H9 (cell line): Measurements from ENCODE around the gene BCL2L1. TPM values are rescaled to one million over a fixed set of nuclear protein-coding genes. Genes with fewer than 3 reads are reported as not detected.

Experiments used
- DNase-seq: peaks from one replicate; pipeline ENCODE4 v3.0.0-alpha.2; 2017
- H2AFZ ChIP-seq: one replicate; pipeline ENCODE4 v1.6.1; 2013; ENCODE audit warnings: mild to moderate bottlenecking, low read length, control low read depth, moderate library complexity
- H2AK5ac ChIP-seq: 2 replicates; pipeline ENCODE4 v1.6.1; 2013; ENCODE audit warnings: low read length, control low read depth, mixed read lengths; ENCODE audit not compliant: insufficient read length
- H2BK120ac ChIP-seq: one replicate; pipeline ENCODE4 v1.6.1; 2013; ENCODE audit warnings: low read depth, mild to moderate bottlenecking, low read length, control low read depth, inconsistent platforms; ENCODE audit not compliant: poor library complexity, severe bottlenecking
- H2BK12ac ChIP-seq: 2 replicates; pipeline ENCODE4 v1.6.1; 2013; ENCODE audit warnings: low read length, control low read depth, mixed read lengths, low read depth; ENCODE audit not compliant: insufficient read length
- H2BK15ac ChIP-seq: 2 replicates; pipeline ENCODE4 v1.6.1; 2013; ENCODE audit warnings: low read depth, low read length, control low read depth
- H2BK20ac ChIP-seq: one replicate; pipeline ENCODE4 v1.6.1; 2013; ENCODE audit warnings: low read depth, mild to moderate bottlenecking, low read length, control low read depth, inconsistent platforms; ENCODE audit not compliant: poor library complexity, severe bottlenecking
- H2BK5ac ChIP-seq: 2 replicates; pipeline ENCODE4 v1.6.1; 2013; ENCODE audit warnings: low read length, control low read depth, mixed read lengths; ENCODE audit not compliant: insufficient read length
- H3K14ac ChIP-seq: 2 replicates; pipeline ENCODE4 v1.6.1; 2013; ENCODE audit warnings: low read length, control low read depth; ENCODE audit not compliant: insufficient read depth
- H3K18ac ChIP-seq: 2 replicates; pipeline ENCODE4 v1.6.1; 2013; ENCODE audit warnings: low read depth, mild to moderate bottlenecking, mixed read lengths, low read length, control low read depth; ENCODE audit not compliant: insufficient read length
- H3K23ac ChIP-seq: 2 replicates; pipeline ENCODE4 v1.6.1; 2013; ENCODE audit warnings: low read length, control low read depth, mixed read lengths, low read depth; ENCODE audit not compliant: insufficient read length
- H3K23me2 ChIP-seq: 2 replicates; pipeline ENCODE4 v1.6.1; 2013; ENCODE audit warnings: low read depth, mild to moderate bottlenecking, mixed read lengths, low read length, control low read depth; ENCODE audit not compliant: insufficient read length, poor library complexity, severe bottlenecking
- H3K27ac ChIP-seq: 2 replicates; pipeline ENCODE4 v1.5.1; 2013; ENCODE audit warnings: low read length, control low read depth, mixed read lengths, low read depth; ENCODE audit not compliant: insufficient read length
- H3K27me3 ChIP-seq: 2 replicates; pipeline ENCODE4 v1.6.1; 2013; ENCODE audit warnings: low read length, control low read depth, inconsistent platforms; ENCODE audit not compliant: insufficient read depth
- H3K4ac ChIP-seq: 2 replicates; pipeline ENCODE4 v1.6.1; 2013; ENCODE audit warnings: low read depth, mild to moderate bottlenecking, control low read depth, inconsistent platforms, low read length, moderate library complexity
- H3K4me1 ChIP-seq: 2 replicates; pipeline ENCODE4 v1.6.1; 2013; ENCODE audit warnings: low read length, control low read depth, inconsistent platforms; ENCODE audit not compliant: insufficient read depth
- H3K4me2 ChIP-seq: 2 replicates; pipeline ENCODE4 v1.6.1; 2013; ENCODE audit warnings: low read length, control low read depth, mixed read lengths; ENCODE audit not compliant: insufficient read length, insufficient read depth
- H3K56ac ChIP-seq: 2 replicates; pipeline ENCODE4 v1.6.1; 2013; ENCODE audit warnings: low read depth, mild to moderate bottlenecking, mixed read lengths, low read length, control low read depth; ENCODE audit not compliant: insufficient read length
- H3K79me1 ChIP-seq: 2 replicates; pipeline ENCODE4 v1.6.1; 2013; ENCODE audit warnings: low read depth, mild to moderate bottlenecking, moderate library complexity, low read length, control low read depth, inconsistent platforms; ENCODE audit not compliant: insufficient read depth, poor library complexity, severe bottlenecking
- H3K79me2 ChIP-seq: 2 replicates; pipeline ENCODE4 v1.6.1; 2013; ENCODE audit warnings: low read length, control low read depth, inconsistent platforms; ENCODE audit not compliant: insufficient read depth
- H3K9ac ChIP-seq: 2 replicates; pipeline ENCODE4 v1.6.1; 2013; ENCODE audit warnings: low read length, control low read depth, mixed read lengths; ENCODE audit not compliant: insufficient read length; ENCODE audit errors: extremely low read depth
- H3K9me3 ChIP-seq: one replicate; pipeline ENCODE4 v1.6.1; 2013; ENCODE audit warnings: low read depth, low read length, inconsistent platforms; ENCODE audit not compliant: control insufficient read depth
- H3T11ph ChIP-seq: one replicate; pipeline ENCODE4 v1.6.1; 2013; ENCODE audit warnings: mild to moderate bottlenecking, low read length, control low read depth, inconsistent platforms
- H4K20me1 ChIP-seq: one replicate; pipeline ENCODE4 v1.6.1; 2013; ENCODE audit not compliant: control insufficient read depth, insufficient read length, insufficient read depth
- H4K5ac ChIP-seq: 2 replicates; pipeline ENCODE4 v1.6.1; 2013; ENCODE audit warnings: low read depth, mild to moderate bottlenecking, mixed read lengths, low read length, control low read depth; ENCODE audit not compliant: insufficient read length
- H4K8ac ChIP-seq: replicated peaks from 2 replicates; pipeline ENCODE4 v1.6.1; 2013; ENCODE audit warnings: low read length, control low read depth, mixed read lengths, low read depth; ENCODE audit not compliant: insufficient read length
- H4K91ac ChIP-seq: 2 replicates; pipeline ENCODE4 v1.6.1; 2013; ENCODE audit warnings: low read depth, mild to moderate bottlenecking, moderate library complexity, mixed read lengths, low read length, control low read depth; ENCODE audit not compliant: insufficient read length
- H3K27ac Mint-ChIP-seq, 3 experiments: 2 replicates in 2 of 3; 3 replicates in 1 of 3; pipeline ENCODE4 v1.8.0; 2020 to 2021; ENCODE audit warnings: mixed read lengths in 3 of 3, mild to moderate bottlenecking in 1 of 3, moderate library complexity in 1 of 3
- H3K27me3 Mint-ChIP-seq: 2 replicates; pipeline ENCODE4 v1.8.0; 2021; ENCODE audit warnings: low read depth, mild to moderate bottlenecking, moderate library complexity, mixed read lengths
- H3K36me3 Mint-ChIP-seq, 3 experiments: 2 replicates in 2 of 3; 3 replicates in 1 of 3; pipeline ENCODE4 v1.8.0; 2020 to 2021; ENCODE audit warnings: low read depth in 3 of 3, mixed read lengths in 3 of 3; ENCODE audit not compliant: insufficient read depth in 1 of 3
- H3K4me1 Mint-ChIP-seq, 2 experiments: 2 replicates each; pipeline ENCODE4 v1.8.0; 2020; ENCODE audit warnings: mixed read lengths in 2 of 2
- H3K4me3 Mint-ChIP-seq, 2 experiments: 2 replicates in 1 of 2; 3 replicates in 1 of 2; pipeline ENCODE4 v1.8.0; 2020 to 2021; ENCODE audit warnings: mild to moderate bottlenecking in 2 of 2, mixed read lengths in 2 of 2, moderate library complexity in 1 of 2
- H3K9me3 Mint-ChIP-seq, 2 experiments: 2 replicates in 1 of 2; 3 replicates in 1 of 2; pipeline ENCODE4 v1.8.0; 2020; ENCODE audit warnings: mild to moderate bottlenecking in 2 of 2, mixed read lengths in 2 of 2, moderate library complexity in 1 of 2
- WGBS: extraction: QIAGEN DNeasy Blood & Tissue Kit; methylation state at CpG from one replicate; pipeline ENCODE4 v1.1.7; 2013; ENCODE audit warnings: missing lambda C conversion rate, low lambda C conversion rate, mixed read lengths; ENCODE audit not compliant: insufficient read length; ENCODE audit errors: extremely low coverage; 5-methylcytosine and 5-hydroxymethylcytosine counted together
- total RNA-seq: library from RNA; stranded (reverse); gene quantifications from 2 replicates; pipeline ENCODE4 v1.2.1, GENCODE V29; 2021
- TF ChIP-seq, protein P1 (sequence below): fragments of 200-600 bp; sonication (generic); conservative IDR thresholded peaks from 3 replicates; pipeline ENCODE4 v1.8.0; 2021; ENCODE audit warnings: antibody characterized with exemption, mild to moderate bottlenecking

BCL2L1 gene
- total RNA-seq, 1 experiment from 2014 or later: 105 TPM

DNA sequence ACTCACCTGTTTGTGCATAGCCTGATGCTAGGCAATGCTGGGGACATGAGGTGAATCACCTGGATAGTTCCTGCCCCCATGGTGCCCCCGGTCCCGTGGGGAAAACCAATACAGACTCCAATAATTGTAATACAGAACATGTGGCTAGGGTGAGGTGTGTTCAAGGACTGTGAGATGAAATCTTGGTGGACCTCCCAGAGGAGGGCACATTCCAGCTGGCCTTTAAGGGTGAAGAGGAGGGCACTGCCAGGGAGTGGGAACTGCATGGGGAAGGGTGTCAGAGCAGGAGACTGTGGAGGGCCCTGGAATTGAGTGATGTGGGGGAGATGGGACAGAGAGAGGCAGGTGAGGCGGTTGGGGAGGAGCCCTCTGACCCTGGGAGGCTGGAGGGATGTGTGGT, 82.4 kb downstream of the BCL2L1 start:
- Histone ChIP-seq H3K18ac (no peak overlapping the region), H4K91ac (no peak overlapping the region), H4K20me1 (no peaks in the 10 kb centered on the region), H3K9me3 (no peaks in the 10 kb centered on the region), H3K79me2 (no peaks in the 10 kb centered on the region), H3K4me1 (no peaks in the 10 kb centered on the region), H3K4ac (no peak overlapping the region), H2BK20ac (no peak overlapping the region), H2BK15ac (no peak overlapping the region), H3K27ac (no peak overlapping the region), H2BK120ac (no peak overlapping the region), H3K79me1 (no peaks in the 10 kb centered on the region), H3K27me3 (no peaks in the 10 kb centered on the region), H3T11ph (no peak overlapping the region), H4K8ac (no peak overlapping the region), H2AK5ac (no peak overlapping the region), H3K23ac (no peak overlapping the region), H3K23me2 (no peaks in the 10 kb centered on the region), H4K5ac (no peak overlapping the region), H2BK12ac (no peak overlapping the region), H3K9ac (no peak overlapping the region), H3K4me2 (no peak overlapping the region), H2AFZ (no peak overlapping the region), H2BK5ac (no peak overlapping the region), H3K56ac (no peak overlapping the region), H3K14ac (no peak overlapping the region)
- no peak for DNase-seq
- Mint-ChIP-seq H3K27ac (no peak overlapping the region), H3K27me3 (peaks cover 8% of the 10 kb centered on the region), H3K4me1 (peaks cover 9 to 16% of the 10 kb centered on the region in 2 experiments), H3K4me3 (no peak overlapping the region), H3K9me3 (no peaks in the 10 kb centered on the region), H3K36me3 (no peaks in the 10 kb centered on the region)
- TF ChIP-seq, protein P1, sequence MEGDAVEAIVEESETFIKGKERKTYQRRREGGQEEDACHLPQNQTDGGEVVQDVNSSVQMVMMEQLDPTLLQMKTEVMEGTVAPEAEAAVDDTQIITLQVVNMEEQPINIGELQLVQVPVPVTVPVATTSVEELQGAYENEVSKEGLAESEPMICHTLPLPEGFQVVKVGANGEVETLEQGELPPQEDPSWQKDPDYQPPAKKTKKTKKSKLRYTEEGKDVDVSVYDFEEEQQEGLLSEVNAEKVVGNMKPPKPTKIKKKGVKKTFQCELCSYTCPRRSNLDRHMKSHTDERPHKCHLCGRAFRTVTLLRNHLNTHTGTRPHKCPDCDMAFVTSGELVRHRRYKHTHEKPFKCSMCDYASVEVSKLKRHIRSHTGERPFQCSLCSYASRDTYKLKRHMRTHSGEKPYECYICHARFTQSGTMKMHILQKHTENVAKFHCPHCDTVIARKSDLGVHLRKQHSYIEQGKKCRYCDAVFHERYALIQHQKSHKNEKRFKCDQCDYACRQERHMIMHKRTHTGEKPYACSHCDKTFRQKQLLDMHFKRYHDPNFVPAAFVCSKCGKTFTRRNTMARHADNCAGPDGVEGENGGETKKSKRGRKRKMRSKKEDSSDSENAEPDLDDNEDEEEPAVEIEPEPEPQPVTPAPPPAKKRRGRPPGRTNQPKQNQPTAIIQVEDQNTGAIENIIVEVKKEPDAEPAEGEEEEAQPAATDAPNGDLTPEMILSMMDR: no peak
- no CpG with 5 or more reads among the region's 3 CpGs for WGBS
